Activated naive CD4-positive, alpha-beta T cell (primary cell): ENCODE results near the gene CCDC183.
A peak's percentile ranks its signal among the peaks of the same experiment; 100 is the strongest.
"Not testable (repeated sequence)": the region's sequence is repeated elsewhere in the genome, so short reads cannot be mapped to it uniquely, and the experiment has no call there.

Experiments used
- DNase-seq, 4 experiments: peaks; one replicate each; lab custom pipeline; 2025; lab: John Stamatoyannopoulos, UW

The CCDC183 gene

GRCh38 chr9:136839229-136840139, 43.3 kb downstream of the CCDC183 start:
- no peak for DNase-seq

- DNase-seq, result no peak
Measured at GRCh38 chr9:136840140-136840876, 44.2 kb downstream of the CCDC183 start.

GRCh38 chr9:136840877-136841645, 44.9 kb downstream of the CCDC183 start:
- no peak for DNase-seq

GRCh38 chr9:136841646-136842379, 45.7 kb downstream of the CCDC183 start:
- not testable (repeated sequence) for DNase-seq

- DNase-seq, result peak; percentile 46 to 76 (median 50)
Measured at GRCh38 chr9:136842380-136842948, 46.3 kb downstream of the CCDC183 start, which contains the start of gene AJM1. AJM1 (plus strand) TSS chr9:136842478; CDS start chr9:136844415, 1,937 bp downstream.

- DNase-seq, result not testable (repeated sequence)
Measured at GRCh38 chr9:136843159-136843800, 47.1 kb downstream of the CCDC183 start.

GRCh38 chr9:136843801-136844740, 47.9 kb downstream of the CCDC183 start:
- DNase-seq, result peak; percentile 22 to 53 (median 47)

GRCh38 chr9:136844761-136845464, 48.8 kb downstream of the CCDC183 start:
- no peak for DNase-seq

- DNase-seq, result no peak
Measured at GRCh38 chr9:136845465-136846260, 49.5 kb downstream of the CCDC183 start.

- DNase-seq, result no peak
Measured at GRCh38 chr9:136846376-136847087, 50.4 kb downstream of the CCDC183 start.

- DNase-seq, result peak in 1 of 4 experiments; percentile 19
Measured at GRCh38 chr9:136847088-136847825, 51.1 kb downstream of the CCDC183 start.

- peak; percentile 22 to 48 (median 32) for DNase-seq
Measured at GRCh38 chr9:136847826-136848392, 51.8 kb downstream of the CCDC183 start.

GRCh38 chr9:136848393-136849037, 52.4 kb downstream of the CCDC183 start:
- no peak for DNase-seq

GRCh38 chr9:136849038-136849959, 53.2 kb downstream of the CCDC183 start, which contains the start of gene PHPT1:
PHPT1 (plus strand) TSS chr9:136849409; CDS start chr9:136849431, 22 bp downstream.
- peak; percentile 89 to 97 (median 92) for DNase-seq
